Mucosa of descending colon (tissue), 3 donors: ENCODE measurements around the gene SH3BP2. TPM values are rescaled to one million over a fixed set of nuclear protein-coding genes. Genes with fewer than 3 reads are reported as not detected.

ENCODE experiments used
- ATAC-seq: fragments of 200-7000 bp; cut with Tn5 transposase; one replicate; pipeline ENCODE4 v1.9.1; 2020; ENCODE audit warnings: mild to moderate bottlenecking, moderate library complexity
- DNase-seq, 3 donors: peaks; one replicate each; pipeline ENCODE4 v3.0.0-alpha.2; 2020
- H3K36me3 ChIP-seq: fragments of 200-600 bp; one replicate; pipeline ENCODE4 v1.8.0; 2021; ENCODE audit warnings: low read depth, mild to moderate bottlenecking
- H3K4me1 ChIP-seq: fragments of 200-600 bp; one replicate; pipeline ENCODE4 v1.8.0; 2021; ENCODE audit warnings: low read depth, mild to moderate bottlenecking
- H3K4me3 ChIP-seq: fragments of 200-600 bp; one replicate; pipeline ENCODE4 v1.8.0; 2021; ENCODE audit warnings: mild to moderate bottlenecking
- H3K9me3 ChIP-seq: fragments of 200-600 bp; one replicate; pipeline ENCODE4 v1.8.0; 2021; ENCODE audit warnings: mild to moderate bottlenecking
- intact Hi-C, 2 donors: fragments of 100-400 bp; cut with DNase I in 1 of 2; cut with micrococcal nuclease in 1 of 2; formaldehyde crosslinking; loops; one replicate each; pipeline versions ENCODE4 v1.11.0 to v1.11.1; 2022; cut with DNase I, micrococcal nuclease
- total RNA-seq, 3 donors: library from RNA; stranded (reverse); fragmentation: NEBNext Ultra II Directional in 2 of 3; extraction: Animal tissue kit (Norgen Biotek cat#: 25700) in 2 of 3; gene quantifications; one replicate each; pipeline versions ENCODE4 v1.2.1 to v1.2.4, GENCODE V29; 2021 to 2023
- TF ChIP-seq, protein P1 (sequence below): fragments of 200-600 bp; IDR thresholded peaks from one replicate; pipeline ENCODE4 v1.8.0; 2022; ENCODE audit warnings: antibody characterized with exemption, mild to moderate bottlenecking
- donor health status: DM: no; HTN: no; CAD: no; lungs with moderate emphysema.
- donor health status: DM: no; HTN: no; CAD: no.
- donor health status: DM: no; HTN: yes; CAD: no.

Gene SH3BP2
- total RNA-seq, 3 donors from 2014 or later, result 48.1 to 75.3 (median 73.0) TPM

- ATAC-seq, result no peak
- H3K4me1 ChIP-seq, result peaks cover 19% of the 10 kb centered on the region
These were observed 85.5 kb downstream of the SH3BP2 start for GRCh38 chr4:2878346-2878745.

GRCh38 chr4:2879026-2879425 lies 86.1 kb downstream of the SH3BP2 start:
- Histone ChIP-seq H3K36me3 (no peaks in the 10 kb centered on the region), H3K4me3 (no peak overlapping the region), H3K4me1 (peaks cover 12% of the 10 kb centered on the region), H3K9me3 (no peaks in the 10 kb centered on the region)
- intact Hi-C loops, result no loop called here
- ATAC-seq, result no peak
- TF ChIP-seq, protein P1, sequence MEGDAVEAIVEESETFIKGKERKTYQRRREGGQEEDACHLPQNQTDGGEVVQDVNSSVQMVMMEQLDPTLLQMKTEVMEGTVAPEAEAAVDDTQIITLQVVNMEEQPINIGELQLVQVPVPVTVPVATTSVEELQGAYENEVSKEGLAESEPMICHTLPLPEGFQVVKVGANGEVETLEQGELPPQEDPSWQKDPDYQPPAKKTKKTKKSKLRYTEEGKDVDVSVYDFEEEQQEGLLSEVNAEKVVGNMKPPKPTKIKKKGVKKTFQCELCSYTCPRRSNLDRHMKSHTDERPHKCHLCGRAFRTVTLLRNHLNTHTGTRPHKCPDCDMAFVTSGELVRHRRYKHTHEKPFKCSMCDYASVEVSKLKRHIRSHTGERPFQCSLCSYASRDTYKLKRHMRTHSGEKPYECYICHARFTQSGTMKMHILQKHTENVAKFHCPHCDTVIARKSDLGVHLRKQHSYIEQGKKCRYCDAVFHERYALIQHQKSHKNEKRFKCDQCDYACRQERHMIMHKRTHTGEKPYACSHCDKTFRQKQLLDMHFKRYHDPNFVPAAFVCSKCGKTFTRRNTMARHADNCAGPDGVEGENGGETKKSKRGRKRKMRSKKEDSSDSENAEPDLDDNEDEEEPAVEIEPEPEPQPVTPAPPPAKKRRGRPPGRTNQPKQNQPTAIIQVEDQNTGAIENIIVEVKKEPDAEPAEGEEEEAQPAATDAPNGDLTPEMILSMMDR, result no peak
- DNase-seq, result no peak

More at GRCh38 chr4:2878346-2878745, 85.5 kb downstream of the SH3BP2 start:
- DNase-seq, result no peak
- no peak overlapping the region for H3K4me3 ChIP-seq
- intact Hi-C loops, result no loop called here
- no peaks in the 10 kb centered on the region for H3K36me3 ChIP-seq
- no peaks in the 10 kb centered on the region for H3K9me3 ChIP-seq
- TF ChIP-seq, protein P1, result no peak

- H3K9me3 ChIP-seq, result no peaks in the 10 kb centered on the region
- intact Hi-C loops, result no loop called here
- TF ChIP-seq, protein P1, result no peak
- DNase-seq, result no peak
- no peak overlapping the region for H3K4me3 ChIP-seq
- no peak for ATAC-seq
- H3K36me3 ChIP-seq, result no peaks in the 10 kb centered on the region
- H3K4me1 ChIP-seq, result no peaks in the 10 kb centered on the region
These were observed 88.5 kb downstream of the SH3BP2 start for GRCh38 chr4:2881431-2881830.

DNA sequence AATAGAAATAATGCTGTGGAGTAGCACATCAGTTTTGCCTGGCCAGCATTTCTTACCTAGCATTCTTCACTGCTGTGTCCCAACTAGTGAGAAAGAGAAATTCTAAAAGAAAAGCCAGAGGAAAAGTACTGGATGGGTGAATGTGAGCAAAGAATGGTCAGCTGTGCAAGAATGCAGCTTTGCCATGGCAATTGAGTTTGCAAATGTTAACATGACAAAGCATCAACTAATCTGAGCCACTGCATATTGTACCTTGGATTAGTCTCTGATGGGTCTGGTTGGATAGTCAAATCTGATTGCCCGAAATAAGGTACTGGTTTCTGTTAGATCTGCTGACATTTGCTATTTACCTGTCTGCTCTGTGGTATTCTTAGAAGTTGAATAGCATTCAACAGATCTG lies 89.5 kb downstream of the SH3BP2 start:
- H3K4me1 ChIP-seq, result no peaks in the 10 kb centered on the region
- no peak overlapping the region for H3K4me3 ChIP-seq
- no peaks in the 10 kb centered on the region for H3K36me3 ChIP-seq
- intact Hi-C loops, result no loop called here
- DNase-seq (no peak), ATAC-seq (no peak)
- no peaks in the 10 kb centered on the region for H3K9me3 ChIP-seq
- TF ChIP-seq, protein P1, result no peak

- intact Hi-C loops, result no loop called here
- DNase-seq (no peak), ATAC-seq (no peak)
- peaks cover 2% of the 10 kb centered on the region for H3K4me1 ChIP-seq
- no peaks in the 10 kb centered on the region for H3K9me3 ChIP-seq
- no peak overlapping the region for H3K4me3 ChIP-seq
- no peaks in the 10 kb centered on the region for H3K36me3 ChIP-seq
- TF ChIP-seq, protein P1, result no peak
These were observed 93.3 kb downstream of the SH3BP2 start for GRCh38 chr4:2886161-2886560.

DNA sequence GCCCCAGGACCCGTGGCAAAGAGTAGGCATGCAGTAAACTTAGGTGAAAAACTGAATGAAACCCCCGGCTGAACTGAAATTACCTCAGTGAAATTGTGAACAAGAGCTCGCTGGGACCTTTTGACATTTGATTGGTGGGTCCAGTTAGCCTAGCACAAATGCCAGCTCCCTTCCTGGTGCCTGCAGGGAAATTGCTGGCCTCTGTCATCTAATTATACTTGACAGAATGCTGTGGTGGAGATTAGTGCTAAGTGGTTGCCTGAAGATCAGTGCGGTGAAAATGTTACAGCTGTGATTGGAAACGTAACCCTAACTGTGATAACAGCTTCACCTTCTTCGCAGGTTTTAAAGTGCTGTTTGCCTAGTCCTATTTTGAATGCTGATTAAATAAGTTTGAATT lies 93.7 kb downstream of the SH3BP2 start:
- Histone ChIP-seq H3K4me3 (no peak overlapping the region), H3K9me3 (no peaks in the 10 kb centered on the region), H3K4me1 (peaks cover 2% of the 10 kb centered on the region), H3K36me3 (no peaks in the 10 kb centered on the region)
- intact Hi-C loops, result no loop called here
- TF ChIP-seq, protein P1, result no peak
- no peak for DNase-seq
- no peak for ATAC-seq
